GM21423 (cell line): Measurements from ENCODE around the gene DIP2C.
"Not testable (repeated sequence)": the region's sequence is repeated elsewhere in the genome, so short reads cannot be mapped to it uniquely, and the experiment has no call there.

ENCODE experiments used
- ATAC-seq: cut with Tn5 transposase; IDR thresholded peaks from one replicate; pipeline ENCODE4 v1.9.1; 2021; ENCODE audit warnings: mild to moderate bottlenecking, moderate library complexity; ENCODE audit not compliant: unreplicated experiment

Gene DIP2C

GRCh38 chr10:661597-662222 lies 27.8 kb downstream of the DIP2C start:
- ATAC-seq: no peak

GRCh38 chr10:660970-661596 lies 28.4 kb downstream of the DIP2C start:
- no peak for ATAC-seq

- no peak for ATAC-seq
Observed at GRCh38 chr10:660413-660969, 29.0 kb downstream of the DIP2C start.

GRCh38 chr10:659688-660141 lies 29.8 kb downstream of the DIP2C start:
- no peak for ATAC-seq

GRCh38 chr10:657816-658350 lies 31.6 kb downstream of the DIP2C start:
- ATAC-seq: not testable (repeated sequence)

GRCh38 chr10:656883-657282 lies 32.6 kb downstream of the DIP2C start:
- no peak for ATAC-seq

GRCh38 chr10:655184-655583 lies 34.3 kb downstream of the DIP2C start:
- no peak for ATAC-seq

GRCh38 chr10:654647-654996 lies 34.8 kb downstream of the DIP2C start:
- ATAC-seq: no peak

- ATAC-seq: no peak
Observed at GRCh38 chr10:653991-654646, 35.3 kb downstream of the DIP2C start.

GRCh38 chr10:652832-653459 lies 36.5 kb downstream of the DIP2C start:
- ATAC-seq: not testable (repeated sequence)

- no peak for ATAC-seq
Observed at GRCh38 chr10:652233-652632, 37.2 kb downstream of the DIP2C start.

GRCh38 chr10:651692-652091 lies 37.8 kb downstream of the DIP2C start:
- no peak for ATAC-seq

GRCh38 chr10:650886-651615 lies 38.4 kb downstream of the DIP2C start:
- no peak for ATAC-seq

GRCh38 chr10:650441-650851 lies 39.0 kb downstream of the DIP2C start:
- ATAC-seq: no peak

GRCh38 chr10:649798-650440 lies 39.5 kb downstream of the DIP2C start:
- ATAC-seq: no peak

- no peak for ATAC-seq
Observed at GRCh38 chr10:649445-649797, 40.0 kb downstream of the DIP2C start.

- ATAC-seq: not testable (repeated sequence)
Observed at GRCh38 chr10:647019-647418, 42.4 kb downstream of the DIP2C start.

GRCh38 chr10:646118-646524 lies 43.3 kb downstream of the DIP2C start:
- ATAC-seq: no peak

- ATAC-seq: no peak
Observed at GRCh38 chr10:644943-645334, 44.5 kb downstream of the DIP2C start.
